G401 (cell line): ENCODE results near the gene KCNA2. TPM values are rescaled to one million over a fixed set of nuclear protein-coding genes. Genes with fewer than 3 reads are reported as not detected.

Experiments used
- DNase-seq: peaks from one replicate; pipeline ENCODE4 v3.0.0-alpha.2; 2015; ENCODE audit warnings: low spot score
- in situ Hi-C: cut with HindIII; loops from 2 replicates; pipeline ENCODE4 v1.10.0; 2016; ENCODE audit warnings: low sequenced_read_pairs, mixed read lengths
- total RNA-seq: library from RNA; depleted of rRNA; stranded (reverse); fragments of >200 nt; shearing (Covaris generic); gene quantifications from 2 replicates; pipeline ENCODE4 v1.2.3, GENCODE V29; 2014

Gene KCNA2
- total RNA-seq, 1 experiment from 2014 or later, result not detected

DNA sequence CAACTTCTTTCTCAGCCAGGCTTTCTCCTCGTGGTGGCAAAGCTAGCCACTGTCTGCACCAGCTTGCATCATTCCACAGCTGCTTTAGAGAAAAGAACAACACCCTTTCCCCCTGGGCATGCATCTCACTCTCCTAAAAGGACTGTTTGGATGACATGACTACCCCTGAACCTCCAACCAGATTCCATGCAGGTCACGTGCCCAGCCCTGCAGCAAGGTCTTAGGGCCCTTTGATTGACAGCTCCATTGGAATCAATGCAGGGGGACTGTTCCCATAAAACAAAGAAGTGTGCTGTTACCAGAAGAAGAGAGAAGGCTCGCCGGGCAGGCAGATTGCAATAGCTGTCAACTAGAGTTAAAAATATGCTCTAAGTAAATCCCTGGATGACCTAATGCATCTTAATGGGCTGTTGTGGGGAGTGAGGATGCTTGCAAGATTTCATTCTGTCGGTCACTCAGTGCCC is 24.4 kb downstream of the KCNA2 start:
- in situ Hi-C loops, result no loop called here
- no peak for DNase-seq

DNA sequence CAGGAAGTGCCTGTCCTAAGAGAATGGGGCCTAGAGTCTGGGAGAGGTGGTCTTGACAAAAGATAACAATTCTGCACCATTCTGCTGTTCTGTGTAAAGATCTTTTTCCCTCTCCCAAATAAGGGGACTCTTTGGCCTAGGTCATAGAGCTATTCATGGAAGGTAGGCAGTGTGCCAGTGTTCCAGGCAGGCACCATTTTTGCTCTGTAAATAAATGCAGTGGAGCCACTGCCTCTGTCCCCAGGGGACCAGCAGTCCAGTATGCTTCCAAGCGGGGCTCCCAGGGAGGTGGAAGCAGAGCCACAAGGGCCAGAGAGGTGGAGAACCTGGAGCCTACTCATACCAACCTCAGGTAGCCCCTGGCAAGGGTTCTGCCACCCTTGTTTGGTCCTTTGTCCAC is 25.9 kb downstream of the KCNA2 start:
- in situ Hi-C loops, result no loop called here

DNA sequence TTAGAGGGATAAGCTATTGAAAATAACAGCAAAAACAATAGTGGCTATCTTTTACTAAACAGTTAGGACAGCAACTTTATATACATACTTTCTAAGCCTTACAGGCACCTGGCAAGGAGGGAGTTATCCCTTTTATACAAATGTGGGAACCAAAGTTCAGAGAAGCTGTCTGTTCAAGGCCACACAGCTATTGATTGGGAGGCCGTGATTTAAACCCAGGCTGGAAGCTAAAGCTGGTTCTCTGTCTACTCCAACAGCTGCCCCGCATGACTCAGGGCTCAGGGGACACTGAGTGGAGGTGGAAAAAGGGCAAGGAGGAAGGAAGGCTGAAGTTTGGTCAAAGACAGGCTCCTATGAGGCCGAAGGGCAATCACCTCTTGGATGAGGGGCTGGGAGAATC is 26.7 kb downstream of the KCNA2 start:
- DNase-seq, result no peak
- in situ Hi-C loops, result no loop called here

More for the DNA sequence above, 25.9 kb downstream of the KCNA2 start:
- DNase-seq, result no peak

DNA sequence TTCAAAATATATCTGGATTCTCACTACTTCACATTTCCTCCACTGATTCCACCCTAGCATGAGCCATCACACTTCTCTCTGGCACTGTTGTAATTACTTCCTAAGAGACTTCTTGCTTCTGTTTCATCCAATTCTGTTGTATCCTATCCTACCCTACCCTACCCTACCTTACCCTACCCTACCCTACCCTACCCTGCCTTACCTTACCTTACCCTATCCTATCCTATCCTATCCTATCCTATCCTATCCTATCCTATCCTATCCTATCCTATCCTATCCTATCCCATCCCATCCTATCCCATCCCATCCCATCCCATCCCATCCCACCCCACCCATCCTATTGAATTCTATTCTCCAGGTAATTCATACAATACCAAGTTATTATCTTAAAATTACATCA is 29.7 kb downstream of the KCNA2 start:
- in situ Hi-C loops, result no loop called here
- DNase-seq, result no peak

DNA sequence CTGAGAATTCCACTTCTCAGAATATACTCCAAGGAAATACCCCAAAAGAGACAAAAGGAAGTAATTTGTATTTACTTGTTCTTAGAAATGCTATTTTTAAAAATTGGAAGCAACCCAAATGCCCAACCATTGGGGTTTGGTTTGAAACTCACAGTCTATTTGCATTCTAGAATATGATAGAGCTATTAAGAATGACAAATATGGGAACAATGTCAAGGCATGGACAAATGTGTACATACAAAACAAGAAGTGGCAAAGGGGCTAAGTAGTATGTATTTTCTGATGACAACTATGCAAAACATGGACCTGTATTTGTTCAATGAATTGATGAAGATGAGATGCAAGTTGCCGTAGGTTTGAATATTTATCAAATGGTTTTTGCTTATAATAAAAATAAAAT is 32.8 kb downstream of the KCNA2 start:
- in situ Hi-C loops, result no loop called here
- no peak for DNase-seq

- no peak for DNase-seq
- in situ Hi-C loops, result no loop called here
Observed at GRCh38 chr1:110572751-110573150, 33.4 kb downstream of the KCNA2 start.

- no peak for DNase-seq
- in situ Hi-C loops, result no loop called here
Observed at GRCh38 chr1:110570901-110571300, 35.3 kb downstream of the KCNA2 start.

DNA sequence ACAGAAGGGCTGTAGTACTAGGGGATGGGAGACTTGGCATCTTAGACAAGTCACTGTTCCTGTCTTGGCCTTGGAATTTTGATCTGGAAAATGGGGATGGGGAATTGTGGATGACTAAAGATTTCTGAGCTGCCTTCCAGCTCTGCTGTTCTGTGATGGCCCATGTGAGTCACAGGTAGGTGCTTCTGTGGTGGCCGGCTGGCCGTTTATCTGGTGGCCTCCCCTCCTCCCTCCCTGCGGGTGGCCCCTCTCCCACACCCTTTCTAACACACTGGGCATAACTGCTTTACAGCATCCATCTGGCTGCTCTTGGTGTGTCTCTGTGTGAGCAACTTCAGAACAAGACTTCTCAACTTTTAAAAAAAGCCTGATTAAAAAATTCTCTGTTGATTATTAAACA is 35.9 kb downstream of the KCNA2 start:
- DNase-seq, result no peak
- in situ Hi-C loops, result no loop called here

GRCh38 chr1:110566836-110567235 is 39.3 kb downstream of the KCNA2 start:
- no peak for DNase-seq
- in situ Hi-C loops, result no loop called here

DNA sequence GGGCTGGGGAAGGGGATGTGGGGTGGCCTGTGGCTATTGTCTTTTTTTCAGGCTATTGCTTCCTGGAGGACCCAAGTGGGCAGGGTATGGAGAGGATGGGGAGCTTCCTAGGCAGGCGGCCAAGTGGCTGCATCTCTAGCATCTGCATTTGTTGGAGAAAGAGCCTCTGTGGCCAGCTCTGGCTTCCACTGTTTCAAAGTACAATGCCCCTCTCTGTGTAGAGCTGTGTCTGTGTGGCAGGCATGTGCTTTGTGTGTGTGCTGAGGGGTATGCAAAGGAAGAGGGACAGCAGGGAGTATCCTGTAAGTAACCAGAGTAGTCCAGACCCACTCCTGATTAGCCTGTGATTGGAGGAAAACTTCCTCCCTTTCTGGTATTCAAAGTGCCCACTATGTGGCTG is 40.6 kb downstream of the KCNA2 start:
- in situ Hi-C loops, result no loop called here
- no peak for DNase-seq

DNA sequence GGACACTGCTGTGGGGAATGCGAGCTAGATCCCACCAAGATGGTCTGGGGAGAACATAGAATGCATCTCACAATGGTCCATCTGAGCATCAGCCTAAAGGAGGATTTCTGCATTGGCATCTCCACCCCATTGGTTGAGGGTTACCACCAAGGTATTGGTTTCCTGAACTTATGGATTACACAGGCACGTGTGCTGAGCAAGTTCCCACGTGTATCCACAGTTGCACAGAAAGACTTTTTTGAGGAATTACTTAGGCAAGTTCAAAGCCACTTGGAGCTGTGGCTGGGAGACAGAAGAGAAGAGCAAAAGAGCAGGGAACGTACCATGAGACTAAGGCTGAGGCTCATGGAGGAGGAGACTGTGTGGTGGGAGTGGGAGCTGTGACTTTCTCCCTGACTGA is 43.1 kb downstream of the KCNA2 start:
- no peak for DNase-seq
- in situ Hi-C loops, result no loop called here

DNA sequence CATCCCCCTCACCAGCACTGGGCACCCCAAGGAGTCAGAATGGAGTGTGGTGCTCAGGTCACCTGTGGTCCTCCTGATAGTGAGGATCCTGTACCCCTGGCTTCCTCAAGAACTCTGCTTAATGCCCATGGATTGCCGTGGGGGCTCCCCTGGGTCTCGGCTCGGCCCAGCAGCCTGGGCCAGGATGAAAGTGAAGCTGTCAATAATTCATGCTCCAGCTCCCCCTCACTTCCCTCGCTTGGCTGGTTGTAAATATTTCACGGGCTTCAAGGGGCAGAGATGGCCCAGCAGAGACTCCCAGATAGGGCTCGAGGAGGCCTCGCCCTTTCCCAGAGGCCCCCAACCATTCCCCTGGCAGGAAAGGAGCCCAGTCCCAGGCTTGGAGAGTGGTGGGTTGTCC is 44.6 kb downstream of the KCNA2 start:
- DNase-seq, result no peak
- in situ Hi-C loops, result no loop called here

DNA sequence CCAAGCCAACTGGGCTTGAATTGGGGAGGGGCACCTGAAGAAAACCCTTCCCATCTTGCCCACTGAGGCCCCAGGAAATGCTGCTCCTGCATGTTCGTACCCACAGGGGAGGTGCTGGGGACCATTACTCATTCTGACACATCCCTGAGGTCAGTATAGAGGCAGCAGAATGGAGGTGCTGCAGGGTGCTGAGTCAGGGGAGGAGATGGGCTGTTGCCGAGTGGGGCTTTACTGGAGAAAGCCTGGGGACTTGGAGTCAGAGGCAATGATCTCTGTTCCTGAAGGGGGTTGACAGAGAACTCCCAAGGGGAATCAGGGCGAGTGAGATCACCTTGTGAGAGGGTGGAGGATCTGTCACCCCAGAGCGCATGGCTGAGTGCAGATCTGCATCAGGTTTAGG is 47.0 kb downstream of the KCNA2 start:
- no peak for DNase-seq
- in situ Hi-C loops, result no loop called here

GRCh38 chr1:110557481-110557880 is 48.7 kb downstream of the KCNA2 start:
- DNase-seq, result no peak

GRCh38 chr1:110556471-110556807 is 49.7 kb downstream of the KCNA2 start:
- no peak for DNase-seq
- in situ Hi-C loops, result no loop called here

More at GRCh38 chr1:110557481-110557880, 48.7 kb downstream of the KCNA2 start:
- in situ Hi-C loops, result no loop called here

DNA sequence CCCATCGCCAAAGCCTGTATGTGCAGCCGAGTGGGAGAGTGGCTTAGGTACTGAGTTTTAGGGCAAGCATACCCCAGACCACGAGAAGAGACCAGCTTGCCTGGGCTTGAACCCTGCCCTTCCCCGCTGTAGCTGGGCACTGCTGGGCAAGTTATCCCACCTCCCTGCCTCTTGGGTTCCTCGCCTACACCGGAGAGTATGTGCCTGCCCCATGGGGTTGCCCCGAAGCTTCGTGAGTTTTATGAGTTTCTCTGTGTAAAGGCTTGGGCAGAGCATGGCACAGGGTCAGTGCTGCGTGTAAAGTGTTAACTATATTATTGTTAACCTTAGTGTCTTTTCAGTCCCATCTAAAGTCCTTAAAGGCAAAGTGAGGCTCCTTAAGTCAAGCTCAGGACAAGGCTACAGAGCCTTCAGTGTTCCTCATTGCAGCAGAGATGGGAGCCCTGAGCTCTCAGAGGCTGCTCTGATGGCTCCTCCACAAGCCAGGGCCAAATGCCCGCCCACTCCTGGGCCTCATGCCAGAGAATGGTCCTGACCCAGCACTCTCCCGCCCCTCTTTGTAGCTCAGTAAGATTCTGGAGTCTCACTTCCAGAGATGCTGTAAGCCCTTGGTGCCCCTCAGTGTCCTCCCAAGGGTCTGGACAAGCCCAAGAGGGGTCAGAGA is 50.2 kb downstream of the KCNA2 start:
- in situ Hi-C loops, result no loop called here
- DNase-seq, result peak; percentile 52

- in situ Hi-C loops, result no loop called here
- peak; percentile 56 for DNase-seq
Observed at GRCh38 chr1:110554871-110555801, 51.0 kb downstream of the KCNA2 start.

GRCh38 chr1:110551278-110551809 is 54.8 kb downstream of the KCNA2 start:
- in situ Hi-C loops, result no loop called here
- DNase-seq, result no peak

DNA sequence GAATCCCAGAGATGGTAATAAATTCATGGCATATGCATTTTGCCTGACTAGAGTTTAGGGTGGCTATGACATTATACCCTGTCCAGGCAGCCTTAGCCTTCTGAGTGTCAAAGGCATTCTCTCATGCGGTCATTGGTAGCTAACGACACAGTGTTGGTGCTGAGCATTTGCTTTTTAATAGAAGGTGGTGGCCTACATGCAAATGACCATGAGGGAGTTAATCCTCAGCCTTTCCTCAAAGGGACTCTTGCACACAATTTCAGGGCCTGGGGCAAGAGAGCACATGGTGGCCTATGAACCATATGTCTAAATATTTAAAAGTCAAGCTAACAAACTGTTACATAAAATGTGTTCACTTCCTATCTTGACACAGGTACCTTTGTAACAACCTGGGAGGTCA is 56.3 kb downstream of the KCNA2 start:
- DNase-seq, result no peak
- in situ Hi-C loops, result no loop called here

DNA sequence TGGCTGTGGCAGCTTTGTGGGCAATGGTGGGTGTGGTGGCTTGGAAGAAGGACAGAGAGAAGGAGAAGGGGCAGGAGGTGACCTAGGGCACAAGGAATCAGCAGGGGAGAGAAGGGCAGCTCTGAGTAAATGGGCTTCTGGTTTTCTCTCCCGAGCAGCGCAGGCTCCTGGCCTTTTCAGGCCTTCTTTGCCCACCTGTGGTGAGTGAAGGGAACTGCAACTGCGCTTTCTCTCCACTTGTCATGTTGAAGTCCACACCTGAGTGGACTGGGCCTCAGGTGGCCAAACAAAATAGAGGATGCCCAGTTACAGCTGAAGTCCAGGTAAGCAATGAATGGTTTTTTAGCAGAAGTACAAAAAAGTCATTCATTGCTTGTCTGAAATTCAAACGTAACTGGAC is 57.8 kb downstream of the KCNA2 start:
- in situ Hi-C loops, result no loop called here
- DNase-seq, result peak; percentile 84
